HG03097 (cell line): ENCODE results near the gene WBP2.
"Not testable (repeated sequence)": the region's sequence is repeated elsewhere in the genome, so short reads cannot be mapped to it uniquely, and the experiment has no call there.

ENCODE experiments used
- ATAC-seq: cut with Tn5 transposase; IDR thresholded peaks from one replicate; pipeline ENCODE4 v1.9.1; 2021; ENCODE audit not compliant: unreplicated experiment, low FRiP score

The WBP2 gene

GRCh38 chr17:75869282-75870141 is 14.4 kb upstream of the WBP2 start:
- ATAC-seq = no peak

GRCh38 chr17:75868730-75869281 is 13.7 kb upstream of the WBP2 start:
- not testable (repeated sequence) for ATAC-seq

DNA sequence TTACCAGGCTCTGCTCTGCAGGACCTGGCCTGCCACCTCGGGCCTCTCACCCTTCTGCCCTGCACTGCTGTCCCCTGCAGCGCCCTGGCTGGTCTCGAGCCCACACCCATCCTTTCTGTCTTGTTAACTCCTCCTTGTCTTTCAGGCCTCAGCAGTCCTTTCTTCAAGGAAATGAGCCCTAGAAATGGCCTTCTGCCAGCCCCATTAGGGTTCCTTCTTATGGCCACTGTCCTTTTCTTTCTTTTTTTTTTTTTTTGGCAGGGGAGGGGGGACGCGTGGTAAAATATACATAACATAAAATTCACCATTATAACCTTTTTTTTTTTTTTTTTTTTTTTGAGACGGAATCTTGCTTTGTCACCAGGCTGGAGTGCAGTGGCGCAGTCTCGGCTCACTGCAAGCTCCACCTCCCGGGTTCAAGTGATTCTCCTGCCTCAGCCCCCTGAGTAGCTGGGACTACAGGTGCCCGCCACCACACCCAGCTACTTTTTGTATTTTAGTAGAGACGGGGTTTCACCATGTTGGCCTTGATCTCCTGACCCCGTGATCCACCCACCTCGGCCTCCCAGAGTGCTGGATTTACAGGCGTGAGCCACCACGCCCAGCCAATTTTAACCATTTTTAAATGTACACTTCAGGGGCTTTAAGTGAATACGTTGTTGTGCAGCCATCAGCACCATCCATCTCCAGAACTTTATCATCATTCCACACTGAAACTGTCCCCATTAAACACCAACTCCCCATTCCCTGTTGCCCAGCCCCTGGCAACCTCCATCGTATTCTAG is 10.5 kb upstream of the WBP2 start:
- ATAC-seq = not testable (repeated sequence)

- ATAC-seq = not testable (repeated sequence)
Observed at GRCh38 chr17:75864887-75865286, 9.8 kb upstream of the WBP2 start.

DNA sequence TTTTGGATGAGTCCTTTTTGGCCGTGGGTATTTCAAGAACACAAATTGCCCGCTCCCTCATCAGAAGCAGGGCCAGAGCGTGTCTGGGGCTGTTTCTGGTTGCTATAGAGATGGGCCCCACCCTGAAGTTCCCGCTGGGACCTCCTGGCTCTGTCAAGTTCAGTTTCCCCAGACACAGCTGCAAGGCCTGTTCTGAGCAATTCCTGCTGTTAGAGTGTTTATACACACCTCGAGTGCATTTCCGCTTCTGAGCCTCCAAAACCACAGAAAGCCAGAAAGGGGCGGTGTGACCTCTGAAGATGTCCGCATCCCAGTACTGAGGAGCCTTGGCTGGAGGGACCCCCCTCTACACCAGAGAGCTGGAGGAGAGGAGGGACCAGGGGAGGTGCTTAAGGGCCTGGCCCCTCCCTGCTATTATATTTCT is 9.3 kb upstream of the WBP2 start:
- peak; percentile 82 for ATAC-seq

- no peak for ATAC-seq
Observed at GRCh38 chr17:75861927-75862317, 6.8 kb upstream of the WBP2 start.

DNA sequence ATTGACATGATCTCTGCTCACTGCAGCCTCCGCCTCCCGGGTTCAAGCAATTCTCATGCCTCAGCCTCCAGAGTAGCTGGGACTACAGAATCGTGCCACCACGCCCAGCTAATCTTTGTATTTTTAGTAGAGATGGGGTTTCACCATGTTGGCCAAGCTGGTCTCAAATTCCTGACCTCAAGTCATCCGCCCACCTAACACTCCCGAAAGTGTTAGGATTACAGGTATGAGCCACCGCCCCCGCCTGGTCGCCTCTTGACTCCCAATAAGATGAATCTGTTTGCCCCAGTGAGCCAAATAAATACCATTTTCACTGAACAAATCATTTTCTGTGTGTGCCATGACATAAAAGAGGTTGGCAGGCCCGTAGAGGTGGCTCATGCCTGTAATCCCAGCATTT is 4.2 kb upstream of the WBP2 start:
- ATAC-seq = not testable (repeated sequence)

- ATAC-seq = peak; percentile 4
Observed at GRCh38 chr17:75856062-75856756, 1.1 kb upstream of the WBP2 start.

GRCh38 chr17:75854881-75855309 is 240 bp downstream of the WBP2 start:
- no peak for ATAC-seq

DNA sequence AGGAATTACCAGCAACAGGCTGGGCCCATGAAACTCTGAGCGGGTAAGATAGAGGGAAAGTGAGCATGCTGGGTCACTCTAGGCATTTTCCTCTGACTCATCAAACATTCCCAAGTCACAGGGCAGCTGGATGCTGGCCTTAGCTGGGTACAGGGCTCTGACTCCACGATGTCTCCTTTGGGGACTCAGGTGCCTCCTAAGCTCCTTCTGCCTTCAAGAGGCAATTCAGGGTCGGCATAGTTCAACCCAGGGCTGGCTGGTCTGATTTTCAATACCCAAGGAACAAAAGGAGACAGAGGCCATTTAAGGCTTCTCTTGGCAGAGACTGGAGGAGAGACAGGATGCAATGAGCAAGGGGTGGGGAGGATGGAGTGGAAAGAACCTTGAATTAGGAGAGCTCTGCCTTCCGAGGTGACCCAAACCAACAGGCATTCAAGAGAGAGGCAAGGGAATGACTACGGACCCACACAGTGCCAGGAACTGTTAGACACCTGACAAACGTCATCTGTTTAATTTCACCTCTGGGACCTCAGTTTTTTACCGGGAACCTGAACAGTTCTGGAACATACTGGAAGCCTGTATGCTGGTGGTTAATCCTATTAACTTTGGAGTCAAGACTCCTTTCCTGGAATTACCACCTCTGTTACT is 910 bp downstream of the WBP2 start:
- ATAC-seq = no peak

DNA sequence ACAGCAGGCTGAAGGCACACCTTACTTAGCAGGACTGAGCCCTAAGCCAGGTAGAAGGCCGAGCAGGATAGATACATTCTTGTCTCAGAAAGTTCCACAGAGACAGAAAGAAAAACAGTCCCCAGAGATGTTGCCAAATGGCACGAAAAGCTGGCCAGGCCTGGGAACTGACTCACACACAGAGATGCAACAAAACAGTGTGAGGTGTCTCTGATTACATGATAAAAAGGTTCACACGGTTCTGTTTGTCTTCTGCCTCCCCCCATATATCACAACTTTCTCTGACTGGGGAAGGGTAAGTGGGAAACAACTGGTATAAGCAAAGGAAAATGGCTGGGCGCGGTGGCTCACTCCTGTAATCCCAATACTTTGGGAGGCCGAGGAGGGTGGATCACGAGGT is 1.7 kb downstream of the WBP2 start:
- no peak for ATAC-seq

DNA sequence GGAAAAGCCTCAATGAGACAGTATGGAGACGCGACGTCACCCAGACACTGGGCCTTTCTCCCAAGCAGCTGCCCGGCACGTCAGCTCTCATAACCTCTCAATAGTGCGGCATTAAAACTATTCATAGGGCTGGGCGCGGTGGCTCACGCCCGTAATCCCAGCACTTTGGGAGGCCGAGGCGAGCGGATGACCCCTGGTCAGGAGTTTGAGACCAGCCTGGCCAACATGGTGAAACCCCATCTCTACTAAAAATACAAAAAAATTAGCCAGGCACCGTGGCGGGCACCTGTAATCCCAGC is 3.5 kb downstream of the WBP2 start:
- ATAC-seq = not testable (repeated sequence)

GRCh38 chr17:75850928-75851692 is 4.0 kb downstream of the WBP2 start:
- ATAC-seq = no peak

GRCh38 chr17:75849724-75850123 is 5.4 kb downstream of the WBP2 start:
- no peak for ATAC-seq

DNA sequence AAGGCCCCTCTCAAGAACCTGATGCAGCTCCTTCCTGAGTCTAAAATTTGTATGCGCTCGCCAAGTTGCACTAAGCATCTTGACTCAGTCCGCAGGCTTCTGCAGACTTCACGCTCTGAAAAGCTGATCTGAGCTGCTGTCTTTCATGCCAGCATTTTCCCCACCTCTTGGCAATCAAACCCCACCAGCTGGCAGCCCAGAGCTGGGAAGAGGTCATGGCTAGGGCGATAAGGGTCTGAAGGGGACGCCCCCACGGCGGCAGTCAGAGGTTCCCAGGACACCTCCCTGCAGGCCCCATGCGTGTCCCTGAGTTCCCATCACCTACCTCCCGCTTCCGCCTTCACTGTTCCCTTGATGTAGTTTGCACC is 5.9 kb downstream of the WBP2 start:
- no peak for ATAC-seq

DNA sequence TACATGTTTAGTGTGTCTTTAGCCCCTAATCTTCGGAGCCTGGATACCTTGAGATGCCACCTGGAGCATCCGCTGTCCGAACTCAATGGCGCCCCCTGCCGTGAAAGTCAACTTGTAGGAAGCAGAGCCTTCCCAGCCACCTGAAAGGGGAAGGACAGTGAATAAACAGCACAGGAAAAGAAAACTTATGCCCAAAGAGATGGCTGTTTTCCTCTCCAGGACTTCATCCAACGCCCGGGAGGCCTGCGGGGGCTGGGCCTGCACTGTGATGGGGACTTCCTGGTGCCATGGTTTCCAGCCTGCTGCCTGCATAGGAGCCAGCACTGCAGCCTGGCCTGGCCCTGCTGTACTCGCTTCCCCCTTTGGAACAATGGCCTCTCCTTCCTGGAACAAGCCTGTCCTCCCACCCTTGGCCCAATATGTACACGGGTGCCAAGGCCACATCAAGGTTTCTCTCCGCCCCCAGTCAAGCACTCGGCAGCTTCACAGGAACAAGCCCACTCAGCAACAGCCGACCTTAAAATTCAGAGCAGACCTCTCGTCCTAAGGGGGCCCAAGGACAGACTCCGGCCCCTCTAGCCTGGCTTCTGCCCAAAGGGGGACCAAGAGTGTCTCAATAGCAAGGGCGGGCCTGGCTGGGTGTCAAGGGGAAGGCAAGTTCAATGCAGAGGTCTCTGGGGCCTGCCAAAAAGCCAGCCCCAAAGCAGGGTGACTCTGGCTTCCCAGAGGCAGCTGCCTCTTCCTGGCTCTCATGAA is 6.4 kb downstream of the WBP2 start:
- ATAC-seq = no peak

DNA sequence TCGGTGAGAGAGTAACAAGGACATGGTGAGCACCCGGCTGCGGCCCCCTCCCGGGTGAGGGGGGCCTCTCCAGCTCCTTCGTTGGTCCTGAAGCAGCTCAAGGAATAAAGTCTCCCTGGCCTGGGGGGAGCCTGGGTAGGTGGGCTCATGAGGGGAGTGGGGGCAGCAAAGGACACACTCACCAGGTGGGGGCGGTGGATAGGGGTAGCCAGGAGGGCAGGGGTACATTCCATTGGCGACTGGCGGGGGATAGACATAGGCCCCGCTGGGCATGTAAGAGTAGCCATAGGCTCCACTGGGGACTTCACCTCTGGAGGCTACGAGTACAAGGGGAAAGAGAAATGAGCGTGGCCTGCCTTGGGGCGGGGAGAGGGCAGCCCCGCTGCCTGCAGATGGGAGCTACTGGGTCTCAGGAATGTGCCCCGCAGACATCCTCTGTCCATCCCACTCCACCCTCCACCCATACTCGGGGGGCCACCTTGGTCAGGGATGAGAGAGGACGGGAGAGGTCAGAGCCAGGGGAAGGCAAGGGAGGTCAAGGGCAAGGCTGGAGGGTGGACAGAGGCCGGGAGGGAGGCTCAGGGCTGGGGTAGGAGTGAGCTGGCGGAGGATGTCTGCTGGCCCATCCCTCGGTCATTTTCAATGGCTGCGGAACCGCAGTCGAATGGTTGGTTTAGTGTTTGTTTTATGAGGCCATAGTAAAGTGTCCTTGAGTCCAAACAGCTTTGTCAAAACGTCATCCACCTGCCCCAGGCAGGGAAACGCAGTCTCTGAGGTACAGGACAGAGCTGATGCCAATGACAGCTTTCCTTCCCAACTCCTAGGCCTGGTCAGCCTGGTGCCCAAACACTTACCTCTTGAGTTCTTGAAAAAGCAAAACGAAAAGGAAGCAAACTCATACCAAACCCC is 7.3 kb downstream of the WBP2 start:
- ATAC-seq = no peak
